HEK293T (cell line): ENCODE measurements around the gene ERMP1.

ENCODE experiments used
- ARNT ChIP-seq: fragments of 450-650 bp; IDR thresholded peaks from 2 replicates; pipeline ENCODE4 v1.6.1; 2017; ENCODE audit warnings: mild to moderate bottlenecking
- BHLHE40 ChIP-seq: fragments of 450-650 bp; IDR thresholded peaks from 2 replicates; pipeline ENCODE4 v1.6.1; 2016; ENCODE audit warnings: mild to moderate bottlenecking, moderate library complexity, borderline replicate concordance
- CTBP1 ChIP-seq: fragments of 450-650 bp; IDR thresholded peaks from 2 replicates; pipeline ENCODE4 v1.6.1; 2016; ENCODE audit warnings: borderline replicate concordance
- FOXA1 ChIP-seq: fragments of 450-650 bp; IDR thresholded peaks from 2 replicates; pipeline ENCODE4 v1.6.1; 2016; ENCODE audit warnings: mild to moderate bottlenecking
- FOXK2 ChIP-seq: fragments of 450-650 bp; IDR thresholded peaks from 2 replicates; pipeline ENCODE4 v1.6.1; 2016; ENCODE audit warnings: mild to moderate bottlenecking
- FOXM1 ChIP-seq: fragments of 450-650 bp; IDR thresholded peaks from 2 replicates; pipeline ENCODE4 v1.6.1; 2017; ENCODE audit warnings: mild to moderate bottlenecking, borderline replicate concordance
- HDGF ChIP-seq: fragments of 450-650 bp; IDR thresholded peaks from 2 replicates; pipeline ENCODE4 v1.6.1; 2017; ENCODE audit warnings: antibody characterized with exemption, borderline replicate concordance
- LEF1 ChIP-seq: fragments of 450-650 bp; IDR thresholded peaks from 2 replicates; pipeline ENCODE4 v1.6.1; 2017; ENCODE audit warnings: mild to moderate bottlenecking, borderline replicate concordance
- NFRKB ChIP-seq: fragments of 450-650 bp; IDR thresholded peaks from 2 replicates; pipeline ENCODE4 v1.6.1; 2016; ENCODE audit warnings: mild to moderate bottlenecking, moderate library complexity
- SP1 ChIP-seq: fragments of 450-650 bp; IDR thresholded peaks from 2 replicates; pipeline ENCODE4 v1.6.1; 2017
- SUZ12 ChIP-seq: fragments of 450-650 bp; IDR thresholded peaks from 2 replicates; pipeline ENCODE4 v1.6.1; 2016; ENCODE audit warnings: mild to moderate bottlenecking
- TARDBP ChIP-seq: fragments of 450-650 bp; IDR thresholded peaks from 2 replicates; pipeline ENCODE4 v1.6.1; 2016
- ZNF384 ChIP-seq: fragments of 450-650 bp; IDR thresholded peaks from 2 replicates; pipeline ENCODE4 v1.6.1; 2016
- TF ChIP-seq, protein P1 (sequence below): fragments of 450-650 bp; IDR thresholded peaks from 2 replicates; pipeline ENCODE4 v1.6.1; 2016

DNA sequence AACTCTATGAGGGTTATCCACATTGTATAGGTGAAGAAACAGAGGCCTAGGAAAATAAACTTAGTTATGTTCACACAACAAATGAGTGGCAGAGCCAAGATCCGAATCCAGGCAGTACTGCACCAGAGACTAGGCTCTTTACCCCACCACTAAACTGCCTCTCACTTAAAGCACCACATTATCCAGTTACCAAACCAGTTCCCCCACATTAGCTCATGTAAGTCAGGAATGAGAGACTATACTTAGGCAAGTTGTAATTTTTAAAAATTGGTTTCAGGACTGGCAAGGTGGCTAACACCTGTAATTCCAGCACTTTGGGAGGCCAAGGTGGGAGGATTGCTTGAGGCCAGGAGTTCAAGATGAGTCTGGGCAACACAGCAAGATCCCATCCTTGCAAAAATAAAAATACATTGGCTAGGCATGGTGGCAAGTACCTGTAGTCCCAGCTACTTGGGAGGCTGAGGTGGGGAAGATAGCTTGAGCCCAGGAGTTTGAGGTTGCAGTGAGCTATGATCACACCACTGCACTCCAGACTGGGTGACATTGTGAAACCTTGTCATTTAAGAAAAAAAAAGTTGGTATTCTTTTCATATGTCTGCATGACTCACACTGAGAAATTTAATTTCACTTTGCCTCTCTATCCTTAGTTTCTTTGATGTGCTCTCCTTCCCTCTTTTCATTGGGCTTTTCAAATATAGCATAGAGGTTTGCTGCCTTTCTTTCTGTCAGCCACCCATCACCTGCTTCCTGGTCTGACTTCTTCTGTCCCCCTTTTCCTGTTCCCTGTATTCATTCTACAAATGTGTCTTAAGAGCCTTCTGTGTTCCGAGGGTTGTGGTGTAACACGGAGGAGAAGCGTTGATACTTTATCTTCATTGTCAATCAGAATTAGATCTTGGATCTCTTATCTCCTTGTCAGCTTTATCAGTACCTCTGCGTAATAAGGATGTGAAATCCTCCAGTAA, 64.7 kb downstream of the ERMP1 start:
- no peak for TF ChIP-seq CTBP1
- TF ChIP-seq SUZ12 = no peak
- TF ChIP-seq BHLHE40 = no peak
- TF ChIP-seq TARDBP = no peak
- TF ChIP-seq SP1 = no peak
- TF ChIP-seq NFRKB = no peak
- no peak for TF ChIP-seq FOXA1
- no peak for TF ChIP-seq ZNF384
- TF ChIP-seq, protein P1, sequence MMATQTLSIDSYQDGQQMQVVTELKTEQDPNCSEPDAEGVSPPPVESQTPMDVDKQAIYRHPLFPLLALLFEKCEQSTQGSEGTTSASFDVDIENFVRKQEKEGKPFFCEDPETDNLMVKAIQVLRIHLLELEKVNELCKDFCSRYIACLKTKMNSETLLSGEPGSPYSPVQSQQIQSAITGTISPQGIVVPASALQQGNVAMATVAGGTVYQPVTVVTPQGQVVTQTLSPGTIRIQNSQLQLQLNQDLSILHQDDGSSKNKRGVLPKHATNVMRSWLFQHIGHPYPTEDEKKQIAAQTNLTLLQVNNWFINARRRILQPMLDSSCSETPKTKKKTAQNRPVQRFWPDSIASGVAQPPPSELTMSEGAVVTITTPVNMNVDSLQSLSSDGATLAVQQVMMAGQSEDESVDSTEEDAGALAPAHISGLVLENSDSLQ = no peak
- TF ChIP-seq LEF1 = no peak
- no peak for TF ChIP-seq HDGF
- TF ChIP-seq ARNT = no peak
- no peak for TF ChIP-seq FOXK2
- TF ChIP-seq FOXM1 = no peak
